Smooth muscle cell of bladder (primary cell): ENCODE measurements around the gene RAP1GDS1. TPM values are rescaled to one million over a fixed set of nuclear protein-coding genes. Genes with fewer than 3 reads are reported as not detected.

ENCODE experiments used
- total RNA-seq: library from RNA; depleted of rRNA; stranded (reverse); fragments of >200 nt; gene quantifications from 2 replicates; pipeline ENCODE4 v1.2.3, GENCODE V29; 2014

Gene RAP1GDS1, protein sequence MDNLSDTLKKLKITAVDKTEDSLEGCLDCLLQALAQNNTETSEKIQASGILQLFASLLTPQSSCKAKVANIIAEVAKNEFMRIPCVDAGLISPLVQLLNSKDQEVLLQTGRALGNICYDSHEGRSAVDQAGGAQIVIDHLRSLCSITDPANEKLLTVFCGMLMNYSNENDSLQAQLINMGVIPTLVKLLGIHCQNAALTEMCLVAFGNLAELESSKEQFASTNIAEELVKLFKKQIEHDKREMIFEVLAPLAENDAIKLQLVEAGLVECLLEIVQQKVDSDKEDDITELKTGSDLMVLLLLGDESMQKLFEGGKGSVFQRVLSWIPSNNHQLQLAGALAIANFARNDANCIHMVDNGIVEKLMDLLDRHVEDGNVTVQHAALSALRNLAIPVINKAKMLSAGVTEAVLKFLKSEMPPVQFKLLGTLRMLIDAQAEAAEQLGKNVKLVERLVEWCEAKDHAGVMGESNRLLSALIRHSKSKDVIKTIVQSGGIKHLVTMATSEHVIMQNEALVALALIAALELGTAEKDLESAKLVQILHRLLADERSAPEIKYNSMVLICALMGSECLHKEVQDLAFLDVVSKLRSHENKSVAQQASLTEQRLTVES
- 37.4 and 38.7 TPM in 2 replicates for total RNA-seq

DNA sequence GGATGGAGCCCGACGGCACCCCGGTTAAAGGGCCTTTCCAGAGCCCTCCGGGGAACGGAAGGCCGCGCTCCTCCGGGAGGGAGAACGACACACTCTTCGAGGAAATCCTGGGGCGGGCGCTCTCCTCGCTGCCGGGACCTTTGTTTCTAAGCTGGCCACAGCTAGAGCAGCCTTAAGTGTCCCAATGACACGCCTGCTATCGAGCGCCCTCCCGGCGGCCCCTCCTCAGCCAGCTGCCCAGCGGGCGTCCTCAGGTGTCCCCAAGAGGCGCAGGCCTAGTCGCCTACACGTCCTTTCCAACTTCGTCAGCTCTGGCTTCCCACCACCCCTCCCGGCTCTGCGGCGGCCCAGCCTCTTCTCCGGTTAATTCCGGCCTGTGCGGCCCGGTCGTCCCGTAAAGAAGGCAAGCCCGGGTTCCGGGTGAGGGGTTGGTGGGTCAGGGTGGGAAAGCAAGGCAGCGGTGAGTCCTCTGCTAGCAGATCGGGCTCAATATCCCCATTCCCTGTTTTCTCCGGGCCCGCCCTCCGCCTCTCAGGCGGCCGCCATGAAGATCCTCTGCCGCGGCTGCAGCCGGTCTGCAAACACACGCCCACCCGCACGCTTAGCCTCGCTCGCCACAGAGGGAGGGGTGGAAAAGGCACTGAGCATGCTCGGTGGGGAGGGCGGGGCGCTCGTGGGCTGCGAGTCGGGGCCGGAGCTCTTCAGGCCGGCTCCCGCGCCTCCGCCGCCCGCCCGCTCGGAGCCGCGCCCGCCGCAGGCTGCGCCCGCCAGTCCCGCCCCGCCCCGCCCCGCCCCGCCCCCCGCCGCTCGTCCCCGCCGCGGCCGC lies at the start of gene RAP1GDS1:
Gene RAP1GDS1 (plus strand): TSS at position 806 of the 826 bp plus-strand sequence. CDS start 182 bp downstream, outside the sequence.

Other genes with a start within 250 kb of the RAP1GDS1 start
- gene STPG2, start 117.9 kb upstream of the RAP1GDS1 start, total RNA-seq, result 0.09 and 0.14 TPM in 2 replicates